ENCODE measurements around the gene KCNC3.
"Not testable (repeated sequence)": the region's sequence is repeated elsewhere in the genome, so short reads cannot be mapped to it uniquely, and the experiment has no call there.

The KCNC3 gene

DNA sequence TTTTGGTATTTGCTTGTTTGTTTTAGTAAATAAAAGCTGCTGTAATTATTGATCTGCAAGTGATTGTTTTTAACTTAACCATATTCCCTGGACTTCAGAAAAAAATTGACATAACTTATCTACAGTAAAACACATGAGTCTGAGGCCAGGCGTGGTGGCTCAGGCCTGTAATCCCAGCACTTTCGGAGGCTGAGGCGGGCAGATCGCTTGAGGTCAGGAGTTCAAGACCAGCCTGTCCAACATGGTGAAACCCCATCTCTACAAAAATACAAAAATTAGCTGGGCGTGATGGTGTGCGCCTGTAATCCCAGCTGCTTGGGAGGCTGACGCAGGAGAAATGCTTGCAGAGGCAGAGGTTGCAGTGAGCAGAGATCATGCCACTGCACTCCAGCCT is 24.3 kb upstream of the KCNC3 start:
- DNase-seq (ENCODE audit: low spot score): not testable (repeated sequence)

DNA sequence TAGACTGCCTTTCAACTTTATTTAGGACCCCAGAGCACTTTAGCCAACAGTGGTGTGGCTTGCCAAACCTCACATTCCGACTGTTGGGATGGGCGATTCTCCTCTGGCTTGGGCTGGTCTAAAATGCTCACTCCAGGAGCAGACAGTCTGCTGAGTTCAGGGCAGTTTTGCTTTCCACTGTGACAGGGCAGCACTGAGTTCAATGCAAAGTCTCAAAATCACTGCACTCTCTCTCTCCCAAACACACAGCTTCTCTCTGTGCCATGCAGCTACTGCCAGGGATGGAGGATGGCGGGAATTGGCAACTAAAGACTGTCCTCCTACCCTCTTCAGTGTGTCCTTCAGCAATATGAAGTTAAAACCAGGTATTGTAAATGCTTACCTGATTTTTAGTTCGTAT is 23.1 kb upstream of the KCNC3 start:
- DNase-seq (ENCODE audit: low spot score): no peak

DNA sequence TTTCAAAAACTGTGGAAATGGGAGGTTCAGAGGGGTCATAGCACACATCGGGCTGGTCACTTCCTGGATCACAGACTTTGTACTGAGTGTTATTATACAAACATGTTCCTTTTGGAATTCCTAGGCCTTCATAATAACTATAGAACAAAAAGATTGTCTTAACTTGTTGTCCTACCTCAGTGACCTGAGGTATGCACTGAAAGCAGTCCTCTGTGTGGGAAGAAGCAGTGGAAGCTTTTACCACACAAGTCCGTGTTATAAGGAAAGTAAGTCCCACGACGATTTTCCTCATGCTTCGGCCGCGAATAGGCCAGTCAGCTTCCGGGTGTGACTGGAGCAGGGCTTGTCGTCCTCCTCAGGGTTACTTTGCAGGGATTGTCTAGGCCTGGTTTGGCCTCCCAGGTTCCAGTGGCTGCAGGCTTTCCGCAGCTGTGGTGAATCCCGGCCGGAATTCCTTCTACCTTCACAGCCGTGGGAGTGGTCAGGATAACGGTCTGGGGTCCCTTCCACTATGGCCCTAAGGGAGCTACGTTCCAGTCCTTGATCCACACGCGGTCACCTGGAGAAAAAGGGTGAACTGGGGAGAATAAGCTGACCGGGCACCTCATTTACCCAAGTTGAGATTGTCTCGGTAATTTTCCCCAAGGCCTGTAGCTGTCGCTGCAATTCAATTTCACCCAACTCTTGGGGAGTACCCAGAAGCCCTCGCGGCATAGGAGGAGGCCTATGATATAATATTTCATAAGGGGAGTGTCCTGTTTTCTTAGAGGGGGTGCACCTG is 20.3 kb upstream of the KCNC3 start:
- no peak for DNase-seq (ENCODE audit: low spot score)

DNA sequence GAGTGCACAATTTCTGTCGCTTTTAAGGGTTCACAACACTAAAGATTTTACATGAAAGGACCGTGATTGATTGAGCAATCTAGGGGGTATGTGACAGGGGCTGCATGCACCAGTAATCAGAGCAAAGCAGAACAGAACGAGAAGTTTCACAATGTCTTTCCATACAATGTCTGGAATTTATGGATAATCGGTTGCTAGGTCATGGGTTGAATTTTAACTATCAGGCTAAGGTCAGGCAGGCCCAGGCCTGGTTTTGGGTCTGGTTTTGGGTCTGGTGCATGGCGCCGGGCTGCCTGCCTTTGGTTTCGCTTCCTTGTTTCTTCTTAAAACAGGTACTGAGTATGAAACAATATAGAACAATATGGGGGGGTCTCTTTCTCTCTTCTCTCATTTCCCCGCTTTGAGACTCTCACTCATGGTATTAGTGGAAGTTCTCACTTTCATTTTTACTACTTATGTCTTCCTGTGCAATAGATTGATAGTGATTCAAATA is 18.0 kb upstream of the KCNC3 start:
- DNase-seq (ENCODE audit: low spot score): not testable (repeated sequence)

- DNase-seq (ENCODE audit: low spot score): no peak
These were observed 15.6 kb upstream of the KCNC3 start for GRCh38 chr19:50344661-50345318.

GRCh38 chr19:50341091-50341564 is 12.0 kb upstream of the KCNC3 start:
- no peak for DNase-seq (ENCODE audit: low spot score)

- no peak for DNase-seq (ENCODE audit: low spot score)
These were observed 11.2 kb upstream of the KCNC3 start for GRCh38 chr19:50340331-50340730.

DNA sequence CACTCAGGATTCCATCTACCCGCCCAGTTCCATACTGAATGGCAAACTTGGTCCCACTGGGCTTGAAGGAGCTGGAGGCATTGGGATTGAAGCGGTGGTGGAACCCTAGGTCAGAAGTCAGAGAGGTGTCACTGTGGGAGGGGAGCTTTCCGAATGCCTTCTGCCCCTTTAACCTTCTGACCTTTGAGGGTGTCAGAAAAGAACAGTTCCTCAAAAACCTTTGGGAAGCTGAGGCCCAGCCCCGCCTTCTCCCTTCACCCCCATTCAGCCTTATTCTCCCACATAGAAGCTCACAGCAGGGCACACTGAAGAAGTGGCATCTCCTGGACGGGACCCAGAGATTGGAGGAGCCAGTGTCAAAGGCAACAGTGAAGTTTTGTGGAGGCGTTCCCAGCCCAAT is 7.9 kb upstream of the KCNC3 start:
- DNase-seq (ENCODE audit: low spot score): not testable (repeated sequence)

- DNase-seq (ENCODE audit: low spot score): no peak
These were observed 5.7 kb upstream of the KCNC3 start for GRCh38 chr19:50334741-50335421.

DNA sequence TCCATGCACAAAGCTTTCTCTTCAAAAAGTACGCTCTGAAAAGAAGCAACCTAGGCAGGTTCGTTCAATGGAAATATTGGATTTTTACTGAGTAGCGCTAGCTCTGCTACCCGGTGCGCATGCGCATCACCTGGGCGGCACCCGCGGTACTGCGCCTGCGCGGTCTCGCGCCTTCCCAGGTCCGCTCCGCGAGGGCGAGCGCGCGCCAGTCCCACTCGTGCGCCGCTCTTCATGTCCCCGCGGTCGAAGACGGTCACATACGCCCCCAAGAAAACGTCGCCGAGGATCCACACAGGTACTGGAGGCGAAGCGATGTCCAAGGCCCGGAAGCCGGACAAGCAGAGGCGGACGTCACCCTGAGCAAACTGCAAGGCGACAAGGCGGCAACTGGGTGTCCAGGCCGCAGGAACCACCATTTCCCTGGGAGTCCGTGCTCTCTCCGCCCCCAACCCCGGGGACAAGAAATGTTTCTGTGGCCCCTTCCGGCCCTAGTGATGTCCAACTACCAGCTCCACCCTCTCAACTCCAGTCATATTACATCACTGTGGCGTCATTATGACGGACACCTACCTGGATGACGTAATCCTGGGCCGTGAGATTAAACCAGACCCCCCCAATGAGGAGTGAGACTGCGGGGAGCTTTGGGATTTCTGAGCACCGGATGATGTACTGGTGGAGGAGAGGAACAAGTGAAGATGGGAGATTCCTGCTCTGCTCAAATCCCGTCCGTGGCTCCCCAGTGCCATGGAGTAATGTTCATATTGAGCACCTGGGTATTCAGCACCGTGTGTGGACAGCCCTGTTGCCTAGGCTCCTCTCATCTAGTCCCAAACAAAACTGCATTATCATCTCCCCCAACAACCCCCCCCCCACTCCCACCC is 4.8 kb upstream of the KCNC3 start:
- DNase-seq (ENCODE audit: low spot score): peak; percentile 91

DNA sequence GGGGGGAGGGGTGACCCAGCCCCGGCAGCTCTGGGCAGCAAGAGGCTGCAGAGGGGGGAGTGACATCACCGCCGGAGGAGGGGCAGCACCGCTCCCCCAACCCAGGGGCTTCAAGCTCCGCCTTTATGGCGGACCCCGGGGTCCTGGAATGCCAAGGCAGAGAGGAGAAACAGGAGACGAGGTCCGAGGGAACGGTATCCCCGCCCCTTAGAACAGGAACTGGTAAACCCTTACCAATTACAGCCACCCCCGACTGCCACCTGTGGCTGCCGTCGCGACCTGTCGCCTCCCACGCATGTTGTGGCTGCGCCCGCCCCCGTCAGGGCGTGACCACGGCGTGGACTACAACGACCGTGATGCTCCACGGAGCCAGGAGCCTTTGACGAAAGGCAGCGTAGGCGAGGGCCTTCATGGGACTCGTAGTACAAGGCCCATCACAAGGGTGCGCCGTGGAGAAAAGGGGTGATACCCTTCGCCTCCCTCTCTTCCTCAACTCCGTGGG is 4.1 kb upstream of the KCNC3 start:
- peak; percentile 95 for DNase-seq (ENCODE audit: low spot score)

GRCh38 chr19:50332244-50333038 is 3.3 kb upstream of the KCNC3 start:
- DNase-seq (ENCODE audit: low spot score): peak; percentile 73

- no peak for DNase-seq (ENCODE audit: low spot score)
These were observed 2.7 kb upstream of the KCNC3 start for GRCh38 chr19:50331994-50332243.

DNA sequence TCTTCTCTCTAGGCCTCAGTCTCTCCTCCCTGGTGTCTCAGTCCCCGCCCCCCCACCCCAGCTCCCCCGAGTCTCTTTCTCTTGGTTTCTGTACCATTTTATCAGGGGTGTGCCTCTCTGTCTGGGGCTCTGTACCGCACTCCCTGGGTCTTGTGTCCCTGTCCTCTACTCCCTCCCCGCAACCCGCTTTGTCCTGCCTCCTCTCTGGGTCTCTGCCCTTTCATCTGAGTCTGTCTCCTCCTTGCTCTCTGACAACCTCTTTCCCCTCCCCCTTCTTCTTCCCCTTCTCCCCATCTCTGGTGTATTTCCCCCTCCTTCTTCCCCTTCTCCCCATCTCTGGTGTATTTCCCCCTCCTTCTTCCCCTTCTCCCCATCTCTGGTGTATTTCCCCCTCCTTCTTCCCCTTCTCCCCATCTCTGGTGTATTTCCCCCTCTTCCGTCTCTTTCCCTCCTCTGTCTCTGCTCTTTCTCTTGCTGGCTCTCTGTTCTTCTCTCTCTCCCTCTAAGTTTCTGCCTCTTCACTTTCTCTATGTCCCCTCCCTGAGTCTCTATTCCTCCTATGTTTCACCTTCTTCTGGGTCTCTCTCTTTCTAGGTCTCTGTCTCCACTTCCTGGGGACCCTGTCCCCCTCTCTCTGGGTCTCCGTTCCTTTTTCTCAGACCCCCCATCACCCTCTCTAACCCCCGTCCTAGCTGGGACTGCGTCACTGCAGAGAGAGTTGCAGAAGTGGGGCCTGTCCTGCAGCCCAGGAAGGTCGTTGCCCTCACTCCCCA is 2.2 kb upstream of the KCNC3 start:
- DNase-seq (ENCODE audit: low spot score): no peak

DNA sequence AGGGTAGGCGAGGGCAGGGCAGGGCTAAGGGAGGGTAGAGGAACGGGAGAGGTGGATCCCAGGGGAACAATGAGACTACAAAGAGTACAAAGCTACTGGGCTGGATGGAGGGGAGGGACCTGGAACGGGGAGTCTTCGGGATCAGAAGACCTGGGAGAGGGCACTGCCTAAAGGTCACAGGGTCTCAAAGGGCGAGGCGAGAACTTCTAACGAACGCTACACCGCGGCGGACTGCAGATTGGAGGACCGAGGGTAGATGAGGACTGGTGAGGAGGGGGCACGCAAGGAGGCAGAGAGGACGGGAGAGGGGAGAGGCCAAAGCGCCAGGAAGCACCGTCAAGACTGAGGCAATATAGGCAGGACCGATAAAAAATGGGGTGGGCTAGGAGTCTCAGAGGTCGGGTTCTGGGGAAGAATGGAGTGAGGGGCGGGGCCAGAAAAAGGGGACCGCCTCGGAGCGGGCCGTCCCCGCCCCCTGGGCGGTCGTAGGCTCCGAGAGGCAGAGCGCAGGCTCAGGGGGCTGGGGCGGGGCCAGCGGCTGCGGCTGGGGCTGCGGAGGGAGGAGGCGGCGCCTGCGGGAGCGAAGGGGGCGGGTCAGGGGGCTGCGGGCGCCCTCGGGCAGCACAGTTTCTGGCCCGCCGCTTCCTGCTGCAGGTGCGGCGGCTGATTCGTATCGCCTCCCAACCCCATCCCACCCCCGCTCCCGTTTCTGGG is 1.3 kb upstream of the KCNC3 start:
- peak; percentile 96 for DNase-seq (ENCODE audit: low spot score)

DNA sequence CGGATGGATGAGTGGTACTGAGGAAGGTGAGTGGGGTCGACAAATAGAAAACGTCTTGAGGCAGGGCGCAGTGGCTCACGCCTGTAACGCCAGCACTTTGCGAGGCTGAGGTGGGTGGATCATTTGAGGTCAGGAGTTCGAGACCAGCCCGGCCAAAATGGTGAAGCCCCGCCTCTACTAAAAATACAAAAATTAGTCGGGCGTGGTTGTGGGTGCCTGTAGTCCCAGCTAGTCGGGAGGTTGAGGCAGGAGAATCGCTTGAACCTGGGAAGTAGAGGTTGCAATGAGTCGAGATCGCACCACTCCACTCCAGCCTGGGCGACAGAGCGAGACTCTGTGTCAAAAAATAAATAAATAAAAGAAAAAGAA is 733 bp upstream of the KCNC3 start:
- DNase-seq (ENCODE audit: low spot score): not testable (repeated sequence)

- DNase-seq (ENCODE audit: low spot score): no peak
These were observed 368 bp downstream of the KCNC3 start for GRCh38 chr19:50328873-50329145.

GRCh38 chr19:50328224-50328872 is 829 bp downstream of the KCNC3 start:
- DNase-seq (ENCODE audit: low spot score): peak; percentile 74

DNA sequence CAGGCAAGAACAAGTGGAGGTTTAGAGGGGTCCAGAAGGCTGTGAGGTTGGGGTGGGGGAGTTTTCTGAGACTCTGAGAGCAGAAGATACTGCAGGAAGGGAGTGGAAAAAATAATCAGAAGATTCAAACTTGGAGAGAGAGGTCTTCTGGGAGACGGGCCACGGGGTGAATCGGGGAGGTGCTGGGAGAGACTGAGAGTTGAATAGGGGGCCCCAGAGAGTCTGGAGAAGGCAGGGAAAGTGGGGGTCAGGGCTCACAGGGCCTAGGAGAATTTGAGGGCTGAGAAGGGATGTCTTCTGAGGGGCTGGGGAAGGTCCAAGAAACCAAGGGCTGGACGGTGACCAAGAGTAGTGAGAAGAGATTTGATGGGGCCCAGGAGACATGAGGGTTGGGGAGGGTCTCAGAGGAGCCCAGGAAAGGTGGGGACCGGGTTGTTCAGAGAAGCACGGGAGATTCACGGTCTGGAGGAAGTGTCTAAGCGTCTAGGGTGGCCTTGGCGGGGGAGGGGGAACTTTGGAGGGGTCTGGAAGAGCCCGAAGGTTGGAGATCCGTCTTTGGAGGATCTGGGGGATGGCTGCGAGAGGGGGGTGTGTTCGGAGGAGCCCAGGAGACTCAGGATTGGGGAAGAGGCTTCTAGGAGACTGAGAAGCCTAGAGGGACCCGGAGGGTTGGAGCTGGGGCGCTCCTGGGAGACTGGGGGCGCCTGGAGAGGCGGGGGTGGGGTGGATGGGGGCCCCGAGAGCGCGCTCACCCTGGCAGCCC is 1.5 kb downstream of the KCNC3 start:
- DNase-seq (ENCODE audit: low spot score): no peak

All from ecto neural progenitor cell (in vitro differentiated cells).